GM03348 (cell line): ENCODE data around the gene SGPL1.
A peak's percentile ranks its signal among the peaks of the same experiment; 100 is the strongest.

ENCODE experiments used
- DNase-seq: peaks from one replicate; pipeline ENCODE4 v3.0.0; 2012; ENCODE audit warnings: low spot score

Gene SGPL1

DNA sequence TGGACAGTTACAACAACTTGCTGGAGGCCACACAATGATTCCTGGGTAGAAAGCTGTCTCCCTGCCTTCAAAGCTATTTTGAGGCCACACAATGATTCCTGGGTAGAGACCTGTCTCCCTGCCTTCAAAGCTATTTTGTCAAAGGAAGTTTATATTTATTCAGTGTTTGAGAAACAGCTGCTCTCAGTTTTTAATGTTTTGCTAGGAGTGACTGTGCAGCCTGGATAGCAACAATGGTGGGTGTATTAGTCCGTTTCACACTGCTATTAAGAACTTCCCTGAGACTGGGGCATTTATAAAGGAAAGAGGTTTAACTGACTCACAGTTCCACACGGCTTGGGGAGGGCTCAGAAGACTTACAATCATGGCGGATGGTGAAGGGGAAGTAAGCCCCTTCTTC lies 3.9 kb upstream of the SGPL1 start:
- no peak for DNase-seq

DNA sequence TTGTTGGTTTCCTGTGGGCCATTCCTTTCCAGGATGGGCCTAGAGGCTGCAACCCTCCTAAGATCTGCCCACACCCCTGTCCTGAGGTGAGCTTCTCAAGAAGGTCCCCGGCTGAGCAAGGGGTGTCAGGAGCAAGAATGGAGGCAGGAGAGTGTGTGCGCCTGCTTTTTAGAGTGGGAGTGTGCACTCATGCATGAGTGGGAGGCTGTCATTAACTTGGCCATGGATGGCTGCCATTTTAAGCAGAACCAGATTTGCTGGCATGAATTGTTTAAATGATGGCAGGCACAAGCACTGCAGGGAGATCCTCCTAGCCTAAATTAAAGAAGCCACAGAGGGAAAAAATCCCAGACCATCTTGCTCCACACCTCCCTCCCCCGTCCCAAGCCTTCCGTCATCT lies 2.9 kb upstream of the SGPL1 start:
- DNase-seq, result no peak

DNA sequence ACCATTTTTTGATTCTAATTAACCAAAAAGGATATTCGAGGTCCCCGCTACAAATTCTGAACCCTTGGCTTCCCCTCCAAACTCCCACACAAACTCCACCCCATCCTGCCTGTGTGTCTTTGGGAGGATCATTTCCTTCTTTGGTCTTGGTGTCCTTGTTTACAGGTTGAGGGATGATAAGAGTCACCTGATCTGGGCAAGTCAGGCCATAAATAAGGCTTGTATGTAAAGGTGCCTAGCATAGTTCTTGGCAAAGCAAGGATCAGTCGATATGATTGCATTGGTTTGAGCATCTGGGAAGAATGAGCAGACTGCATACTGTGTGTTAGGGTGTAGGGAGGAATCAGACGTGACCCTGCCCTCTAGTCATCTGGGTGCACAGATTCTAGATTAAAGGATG lies 1.6 kb upstream of the SGPL1 start:
- DNase-seq, result no peak

DNA sequence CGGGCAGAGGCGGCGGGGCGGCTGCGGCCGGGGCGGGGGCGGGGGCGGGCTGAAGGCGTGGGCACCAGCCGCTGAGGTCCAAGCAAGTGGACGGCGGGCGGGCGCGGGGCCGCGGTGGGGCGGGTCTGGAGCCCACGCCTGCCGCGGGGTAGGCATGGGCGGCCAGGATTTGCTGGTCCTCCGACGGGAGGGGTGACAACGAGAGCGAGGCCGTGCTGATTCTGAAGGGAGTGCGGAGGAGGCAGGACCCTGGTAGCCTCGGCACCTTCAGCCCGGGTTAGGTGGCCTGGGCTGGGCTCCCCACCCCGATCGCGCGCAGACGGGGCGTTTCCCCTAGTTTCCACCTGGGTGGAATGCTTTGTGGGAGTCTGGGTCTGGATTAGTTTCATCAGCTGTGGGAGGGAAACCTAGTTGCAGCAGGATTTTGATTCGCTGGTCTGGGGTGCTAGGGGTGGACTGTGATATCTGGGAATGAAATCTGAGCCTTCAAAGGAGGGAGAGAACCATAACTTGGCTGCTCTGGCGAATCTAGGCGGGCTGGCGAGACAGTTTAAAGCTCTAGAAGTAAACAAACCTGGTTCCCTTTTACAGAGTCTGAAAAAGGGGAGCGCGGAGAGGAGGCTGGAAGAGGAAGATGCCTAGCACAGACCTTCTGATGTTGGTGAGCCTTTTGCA lies 609 bp downstream of the SGPL1 start:
- peak; percentile 92 for DNase-seq

DNA sequence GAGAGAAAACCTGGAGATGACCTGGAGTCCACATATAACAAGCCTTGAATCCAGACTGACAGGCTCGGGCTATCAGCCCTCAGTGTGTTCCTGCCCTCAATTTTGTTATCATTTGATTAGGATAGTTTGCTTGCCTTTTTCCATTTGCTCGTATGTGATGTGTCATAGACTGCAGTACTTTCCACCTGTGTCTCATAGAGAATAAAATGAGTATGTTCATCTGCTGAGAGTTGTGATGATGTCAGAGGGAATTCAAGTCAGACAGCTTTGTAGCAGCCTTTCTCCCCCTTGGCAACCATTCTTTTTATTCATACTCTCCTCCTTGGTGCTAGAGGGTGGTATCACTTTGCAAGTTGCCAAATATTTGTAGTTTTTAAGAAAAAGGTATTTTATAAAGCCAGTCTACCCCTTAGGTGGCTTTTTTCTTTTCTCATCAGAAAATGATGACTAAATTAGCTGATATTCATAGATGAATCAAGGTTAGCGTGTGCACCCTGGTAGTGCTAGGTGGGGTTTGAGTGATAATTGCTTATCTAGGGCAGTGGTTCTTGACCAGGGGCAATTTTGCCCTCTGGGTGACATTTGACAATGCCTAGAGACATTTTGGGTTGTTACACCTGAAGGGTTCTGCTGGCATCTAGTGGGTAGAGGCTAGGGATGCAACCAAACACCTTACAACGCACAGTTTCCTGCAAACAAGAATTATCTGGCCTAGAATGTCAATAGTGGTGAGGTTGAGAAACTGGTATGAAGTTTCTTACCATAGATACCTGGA lies 5.4 kb downstream of the SGPL1 start:
- no peak for DNase-seq

DNA sequence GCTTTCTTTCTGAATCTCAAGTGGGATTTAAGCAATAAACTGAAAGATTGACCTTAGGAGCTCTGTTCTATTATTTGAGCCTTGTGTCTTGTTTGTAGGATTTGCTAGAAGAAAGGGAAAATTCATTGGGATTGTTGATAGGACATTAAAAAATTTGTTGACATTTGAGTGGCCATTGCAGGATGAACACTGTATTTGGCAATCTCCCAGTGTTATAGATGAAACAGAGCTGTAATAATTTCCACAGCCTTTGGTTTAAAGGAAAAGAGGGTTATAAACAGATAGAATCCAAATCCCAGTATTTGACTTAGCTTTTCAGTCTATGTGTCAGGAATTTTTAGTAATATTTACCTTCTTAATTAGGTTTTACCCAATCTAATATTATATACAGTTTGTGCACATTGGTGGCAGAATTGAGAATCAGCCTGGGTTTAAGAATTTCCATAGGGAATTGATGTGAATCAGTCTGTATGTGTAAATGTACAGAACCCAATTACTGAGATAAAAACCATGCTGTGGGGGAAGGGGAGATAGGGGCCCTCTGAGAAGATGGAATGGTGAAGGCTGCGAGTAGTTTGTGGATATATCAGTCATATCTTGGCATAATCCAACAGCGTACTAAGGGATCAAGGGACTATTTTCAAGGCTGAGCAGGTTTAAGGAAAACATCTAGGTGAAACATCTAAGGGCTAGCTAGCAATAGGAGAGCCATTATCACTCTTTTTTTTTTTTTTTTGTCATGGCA lies 6.5 kb downstream of the SGPL1 start:
- no peak for DNase-seq

DNA sequence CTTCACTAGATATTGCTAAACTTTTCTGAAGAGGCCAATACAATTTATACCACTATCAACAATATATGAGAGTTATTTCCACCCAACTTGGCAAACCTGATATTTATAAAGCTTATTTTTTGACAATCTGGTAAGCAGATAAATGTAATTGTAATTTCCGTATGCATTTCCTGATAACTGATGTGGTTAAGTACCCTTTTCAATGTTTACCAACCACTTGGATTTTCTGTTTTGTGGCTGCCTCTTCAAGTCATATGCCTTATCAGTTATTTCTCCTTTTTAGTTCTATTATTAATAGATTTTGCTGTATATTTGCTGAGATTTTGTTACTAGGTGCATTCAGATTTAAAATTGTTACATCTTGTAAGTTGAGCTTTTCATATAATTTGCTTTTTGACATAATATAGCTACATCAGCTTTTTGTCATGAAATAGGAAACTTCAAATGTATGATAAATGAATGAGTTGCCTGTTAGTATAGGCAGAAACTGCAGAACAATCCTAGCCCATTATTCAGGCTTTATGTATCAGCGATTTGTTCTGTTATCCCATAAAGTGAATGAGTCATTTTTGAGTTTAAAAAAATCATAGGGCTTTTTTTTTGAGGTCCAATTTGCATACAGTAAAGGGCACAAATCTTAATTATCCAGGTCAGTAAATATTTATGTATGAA lies 11.5 kb downstream of the SGPL1 start:
- no peak for DNase-seq

DNA sequence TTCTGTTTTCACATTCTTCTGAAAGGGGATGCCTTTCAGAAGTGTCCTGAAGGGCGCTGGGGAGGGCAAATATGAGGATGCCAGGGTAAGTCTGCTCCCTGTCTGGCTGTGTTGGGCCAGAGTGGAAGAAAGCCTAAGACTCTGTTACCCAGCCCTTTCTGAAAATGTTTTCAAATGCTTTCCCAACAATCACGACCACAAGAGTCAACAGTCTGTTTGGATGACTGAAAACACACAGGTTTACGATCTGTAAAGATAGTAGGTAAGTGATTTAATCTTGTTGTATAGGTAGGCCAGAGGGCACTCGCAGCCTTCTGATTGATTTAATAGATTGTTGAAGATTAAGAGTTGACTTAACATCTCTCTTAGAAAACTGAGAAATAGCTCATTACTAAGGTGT lies 13.2 kb downstream of the SGPL1 start:
- DNase-seq, result no peak

DNA sequence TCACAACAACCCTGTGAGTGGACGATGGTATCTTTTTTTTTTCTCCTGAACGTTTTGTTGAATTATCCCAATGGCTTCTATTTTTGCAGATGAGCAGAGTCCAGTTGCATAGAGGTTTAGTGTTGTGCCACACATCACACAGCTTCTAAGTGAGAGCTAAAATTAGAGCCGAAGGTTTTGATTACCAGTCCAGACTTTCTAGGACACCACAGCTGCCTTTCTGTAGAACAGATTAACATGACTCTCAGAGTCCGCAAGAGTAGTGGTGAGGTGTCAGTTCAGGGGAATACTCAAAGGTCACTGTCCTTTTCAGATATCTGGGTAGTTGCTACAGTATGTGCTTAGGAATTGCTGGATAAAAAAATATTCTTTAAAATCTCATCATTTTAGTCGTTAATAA lies 13.8 kb downstream of the SGPL1 start:
- DNase-seq, result no peak

DNA sequence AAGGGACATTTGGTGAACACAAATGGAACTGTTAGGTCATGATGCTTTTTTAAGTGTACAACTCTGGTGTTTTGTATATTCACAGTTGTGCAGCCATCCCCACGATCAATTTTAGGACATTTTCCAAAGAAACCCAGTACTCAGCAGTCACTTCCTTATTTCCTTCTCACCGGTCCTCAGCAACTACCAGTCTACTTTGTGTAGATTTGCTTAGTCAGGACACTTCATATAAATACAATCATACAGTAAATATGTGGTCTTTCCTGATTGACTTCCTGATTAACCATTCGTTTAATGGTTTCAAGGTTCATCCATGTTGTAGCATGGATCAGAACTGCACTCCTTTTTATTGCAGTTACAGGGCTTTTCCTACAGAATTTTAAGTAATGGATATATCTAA lies 14.4 kb downstream of the SGPL1 start:
- no peak for DNase-seq

DNA sequence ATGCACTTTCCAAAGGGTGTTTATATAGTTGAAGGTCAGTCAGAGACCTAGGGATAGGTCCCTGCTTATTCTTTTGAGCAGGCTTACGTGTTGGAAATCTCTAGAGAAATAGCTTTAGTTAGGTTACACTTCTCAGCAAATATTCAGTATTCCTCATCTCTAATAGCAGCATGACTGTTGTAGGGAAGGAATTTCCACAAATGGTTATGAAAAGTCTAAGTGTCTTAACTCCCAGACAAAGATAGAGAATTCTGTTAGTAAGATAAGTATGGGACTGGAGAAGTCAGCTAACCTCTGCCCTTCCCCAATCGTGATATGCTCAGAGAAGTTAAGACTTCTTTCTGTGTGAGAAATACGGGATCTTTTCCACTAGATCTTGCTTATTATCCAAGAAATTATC lies 16.5 kb downstream of the SGPL1 start:
- DNase-seq, result no peak

DNA sequence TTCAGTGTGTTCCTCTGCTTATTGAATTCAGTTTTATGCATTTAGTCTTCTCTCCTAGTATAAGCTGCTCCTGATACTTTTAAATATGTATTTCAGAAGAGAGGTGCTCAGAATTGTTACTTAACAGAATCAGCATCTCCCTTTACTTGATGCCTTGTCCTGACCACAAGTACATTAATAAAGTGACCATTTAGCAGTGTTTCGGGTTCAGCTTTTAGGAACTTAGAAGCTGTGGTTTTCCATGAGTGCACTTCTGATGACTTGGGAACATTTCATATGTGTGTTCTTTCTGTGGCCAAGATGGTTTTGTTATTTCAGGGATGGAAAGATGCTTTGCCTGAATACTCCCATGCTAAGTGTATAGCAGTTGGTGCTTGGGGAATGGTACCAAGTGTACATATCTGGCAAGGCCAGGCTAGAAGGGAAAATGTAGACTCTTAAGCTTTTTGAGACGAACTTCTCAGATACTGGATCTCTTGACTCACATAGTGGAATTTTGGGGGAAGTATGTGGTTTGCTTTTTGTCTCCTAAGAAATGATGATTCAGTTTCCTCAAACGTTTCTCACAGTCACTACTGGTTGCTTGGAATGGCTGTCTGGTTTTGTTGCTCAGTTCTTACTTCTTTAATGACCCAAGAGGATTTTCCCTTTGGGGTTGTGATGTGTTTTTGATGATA lies 17.2 kb downstream of the SGPL1 start:
- peak; percentile 77 for DNase-seq

DNA sequence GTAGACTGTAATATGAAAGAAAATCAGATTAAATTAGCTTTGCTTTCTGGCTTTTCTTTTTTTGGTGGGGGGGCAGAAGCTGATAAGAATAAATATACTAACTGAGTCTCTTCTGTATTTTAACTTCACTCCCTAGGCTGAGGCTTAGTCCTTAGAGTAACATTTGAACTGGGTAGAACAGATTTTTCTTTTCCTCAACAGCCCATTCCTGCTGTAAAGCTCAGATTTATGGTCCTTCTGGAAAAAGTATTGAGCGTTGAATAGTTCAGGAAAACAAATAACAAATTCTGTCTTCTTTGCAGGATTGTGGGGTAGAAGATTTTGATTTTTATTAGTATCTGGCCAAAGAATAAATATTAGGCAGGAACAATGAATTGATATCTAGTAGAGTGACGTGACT lies 17.9 kb downstream of the SGPL1 start:
- no peak for DNase-seq

DNA sequence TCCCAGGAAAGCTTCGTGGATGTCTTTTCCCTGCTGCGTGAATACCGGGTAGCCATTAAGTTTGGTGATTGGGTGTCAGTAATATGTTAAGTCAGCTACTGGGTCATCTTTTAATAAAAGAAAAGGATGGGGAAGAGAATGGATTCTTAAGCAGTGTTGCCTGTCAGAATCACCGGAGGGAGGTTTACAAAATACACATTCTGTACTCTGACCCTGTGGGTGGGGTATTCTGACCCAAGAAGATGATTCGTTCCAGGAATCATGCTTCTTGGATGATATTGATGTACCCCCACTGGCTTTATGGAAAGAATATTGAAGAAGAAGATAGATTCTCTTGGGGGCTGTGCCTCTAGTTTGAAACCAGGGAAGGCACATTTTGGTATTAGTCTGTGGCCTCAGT lies 18.3 kb downstream of the SGPL1 start:
- no peak for DNase-seq

DNA sequence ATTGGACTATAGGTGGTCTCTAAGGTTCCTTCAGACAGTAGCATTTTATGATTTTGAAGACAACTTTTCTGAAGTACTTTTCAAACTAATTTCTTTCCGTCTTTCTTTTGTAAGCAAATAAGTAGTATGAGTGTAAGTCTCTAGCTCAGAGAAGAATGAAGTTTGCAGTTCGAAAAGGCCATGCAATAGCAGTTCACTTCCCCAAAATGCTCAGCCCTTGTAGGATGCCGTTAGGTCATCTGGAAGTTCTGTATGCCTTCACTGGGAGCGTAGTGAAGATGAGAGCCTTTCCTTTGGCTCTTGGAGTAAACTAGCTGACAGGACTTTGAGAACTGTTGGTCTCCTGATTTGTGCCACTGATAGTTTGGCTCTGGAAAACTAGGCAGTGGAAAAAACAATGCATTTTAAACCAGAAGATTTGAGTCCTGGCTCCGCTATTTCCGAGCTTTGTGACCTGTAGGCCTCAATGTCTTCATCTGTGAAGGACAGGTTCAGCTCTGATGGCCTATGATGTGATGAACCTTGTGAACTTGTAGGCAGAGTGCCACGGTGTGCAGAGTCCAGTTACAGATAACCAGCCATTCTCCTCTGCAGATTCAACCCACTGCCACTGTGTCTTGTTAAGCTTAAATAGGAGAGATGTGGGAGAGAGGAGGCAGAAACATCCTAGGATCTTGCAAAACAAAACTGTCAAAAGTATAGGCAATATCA lies 18.8 kb downstream of the SGPL1 start:
- DNase-seq, result no peak

DNA sequence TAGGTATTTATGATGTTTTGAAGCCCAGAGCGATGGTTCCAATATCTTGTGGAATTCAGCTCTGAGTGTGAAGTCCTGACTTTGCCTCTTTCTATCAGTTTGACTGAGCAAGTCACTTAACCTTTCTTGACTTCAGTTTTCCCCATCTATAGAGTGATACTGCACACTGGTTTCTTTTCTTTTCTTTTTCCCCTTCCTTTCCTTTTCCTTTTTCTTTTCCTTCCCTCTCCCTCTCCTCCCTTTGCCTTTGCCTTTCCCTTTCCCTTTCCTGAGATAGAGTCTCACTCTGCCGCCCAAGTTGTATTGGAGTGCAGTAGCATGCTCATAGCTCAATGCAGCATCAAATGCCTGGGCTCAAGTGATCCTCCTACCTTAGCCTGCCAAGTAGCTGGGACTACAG lies 20.6 kb downstream of the SGPL1 start:
- no peak for DNase-seq

DNA sequence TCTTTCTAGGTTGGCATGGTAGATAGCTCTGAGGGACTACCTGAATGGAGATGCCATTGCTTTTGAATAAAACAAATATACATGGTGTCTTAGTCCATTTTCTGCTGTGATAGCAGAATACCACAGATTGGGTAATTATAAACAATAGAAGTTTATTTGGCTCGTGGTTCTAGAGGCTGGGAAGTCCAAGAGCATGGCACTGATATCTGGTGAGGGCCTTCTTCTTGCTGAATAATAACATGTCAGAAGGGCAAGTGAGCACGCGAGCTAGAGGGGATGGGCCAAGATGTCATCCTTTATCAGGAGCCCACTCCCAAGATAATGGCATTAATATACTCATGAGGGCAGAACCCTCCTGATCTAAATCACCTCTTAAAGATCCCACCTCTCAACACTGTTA lies 21.9 kb downstream of the SGPL1 start:
- DNase-seq, result no peak

DNA sequence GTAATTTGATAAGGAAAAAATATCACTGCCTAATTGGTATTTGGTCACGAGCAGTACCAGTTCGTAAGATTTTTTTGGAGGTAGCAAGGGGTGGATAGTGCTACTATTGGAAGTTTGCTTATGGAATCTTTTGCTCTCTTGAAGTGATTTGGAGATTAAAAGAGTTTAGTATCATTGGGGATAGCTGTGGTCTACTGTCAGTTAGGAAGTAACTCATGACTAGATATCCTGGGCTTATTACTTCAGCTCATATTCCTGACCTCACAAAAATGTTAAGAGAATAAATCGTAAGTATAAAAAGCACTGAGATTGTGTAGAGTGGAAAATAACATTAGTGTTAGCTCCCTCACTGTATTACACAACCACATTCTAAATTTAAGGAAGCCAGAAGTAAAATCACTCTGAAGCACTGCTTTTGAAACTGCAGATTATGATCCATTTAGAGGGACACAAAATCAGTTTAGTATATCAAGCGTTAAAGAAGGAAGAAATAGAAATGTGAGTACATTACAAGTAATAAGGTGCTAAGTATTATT lies 22.6 kb downstream of the SGPL1 start:
- no peak for DNase-seq

DNA sequence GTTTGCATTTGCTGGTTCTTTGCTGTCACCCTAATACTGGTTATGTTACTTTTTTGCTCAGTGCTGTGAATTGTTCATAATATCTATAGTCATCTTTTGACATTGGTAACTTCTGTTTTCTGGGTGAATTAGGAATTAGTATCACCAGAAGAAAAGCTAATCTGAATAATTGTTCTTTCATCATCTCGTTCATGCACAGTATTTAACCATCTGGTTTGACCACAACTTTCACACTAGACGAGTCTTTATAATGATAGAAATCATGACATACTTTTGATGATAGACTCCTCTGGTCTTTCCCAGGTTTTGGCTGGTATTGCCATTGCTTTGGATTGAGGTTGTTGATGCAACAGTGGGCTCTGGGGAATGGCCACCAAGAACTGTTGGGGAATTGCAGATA lies 25.1 kb downstream of the SGPL1 start:
- DNase-seq, result no peak

DNA sequence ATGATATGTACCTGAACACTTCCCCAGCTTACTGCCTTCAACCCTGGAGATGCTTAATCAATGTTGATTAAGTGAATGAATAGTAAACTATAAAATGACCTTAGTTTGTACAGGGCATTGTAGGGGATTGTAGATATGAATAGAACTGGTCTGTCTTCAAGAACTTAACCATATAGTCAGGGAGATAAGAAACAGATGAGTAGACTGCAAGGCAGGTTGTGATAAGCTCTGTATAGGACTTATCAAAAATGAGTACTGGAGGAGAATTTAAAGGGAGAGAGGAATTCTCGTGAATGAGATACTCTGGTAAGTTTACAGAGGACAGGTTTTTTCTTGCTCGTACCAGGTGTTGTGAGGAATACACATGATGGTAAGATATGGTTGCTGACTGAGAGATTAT lies 27.6 kb downstream of the SGPL1 start:
- no peak for DNase-seq

DNA sequence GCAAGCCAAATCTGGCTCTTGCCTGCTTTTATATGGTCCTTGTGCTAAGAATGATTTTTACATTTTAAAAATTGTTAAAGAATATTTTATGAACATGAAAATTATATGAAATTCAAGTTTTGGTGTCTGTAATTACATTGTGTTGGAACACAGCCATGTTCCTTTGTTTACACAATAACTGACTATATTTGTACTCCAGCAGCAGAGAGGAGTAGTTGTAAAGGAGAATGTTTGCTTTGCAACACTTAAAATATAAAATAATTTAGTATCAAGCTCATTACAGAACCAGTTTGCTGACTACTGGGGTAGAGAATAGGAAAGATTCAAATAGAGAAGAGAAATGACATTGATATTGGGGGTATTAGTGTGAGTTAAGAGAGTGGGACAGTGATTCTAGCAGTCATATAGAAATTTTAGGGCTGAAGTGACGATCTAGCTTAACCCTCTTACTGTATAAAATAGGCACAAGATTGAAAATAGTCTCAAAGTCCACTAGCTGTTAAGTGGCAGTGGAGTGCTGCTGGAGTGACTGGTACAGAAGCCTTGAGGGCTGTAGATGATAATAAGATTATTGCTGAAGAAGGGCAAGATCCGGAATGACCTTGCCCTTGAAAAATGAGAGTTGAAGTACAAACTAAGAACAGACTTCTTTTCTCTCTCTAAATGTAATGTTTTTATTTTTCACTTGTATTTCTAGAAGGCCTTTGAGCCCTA lies 28.2 kb downstream of the SGPL1 start:
- DNase-seq, result no peak
